ENCODE results near the gene GLCE.

DNA sequence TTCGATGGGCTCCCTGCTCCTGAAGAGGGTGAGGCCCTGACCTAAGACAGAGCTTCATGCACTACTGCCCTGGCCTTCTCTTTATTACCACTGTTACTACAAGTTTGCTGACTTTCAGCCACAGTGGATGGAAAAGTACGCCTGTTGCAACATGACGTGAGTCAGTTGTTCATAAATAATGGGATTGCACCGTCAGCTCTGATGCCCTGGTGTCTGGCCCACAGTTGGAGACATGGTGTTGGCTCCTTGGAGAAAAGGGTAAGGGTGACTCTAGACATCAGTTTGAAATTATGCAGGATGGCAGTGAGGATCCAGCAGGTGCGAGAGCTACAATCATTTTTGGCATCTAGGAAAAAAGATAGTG, 143.7 kb downstream of the GLCE start:
- TF ChIP-seq YY1 (IDR thresholded peaks at IDR 0.05; ENCODE audit: low read depth) (no peak), EP300 (IDR thresholded peaks at IDR 0.05; ENCODE audit: borderline replicate concordance) (no peak), FOXM1 (IDR thresholded peaks at IDR 0.05; ENCODE audit: borderline replicate concordance, low read depth) (no peak), CEBPB (IDR thresholded peaks at IDR 0.05) (no peak), TAF1 (IDR thresholded peaks at IDR 0.05; ENCODE audit: low read depth) (no peak), RAD21 (IDR thresholded peaks at IDR 0.05; ENCODE audit: low read depth) (no peak), CREB1 (IDR thresholded peaks at IDR 0.05; ENCODE audit: low read depth) (no peak), TCF12 (IDR thresholded peaks at IDR 0.05; ENCODE audit: low read depth) (no peak), NFIC (IDR thresholded peaks at IDR 0.05) (no peak), EGR1 (IDR thresholded peaks at IDR 0.05) (no peak), ZBTB7A (IDR thresholded peaks at IDR 0.05; ENCODE audit: low read depth) (no peak)
- TF ChIP-seq, protein P1, sequence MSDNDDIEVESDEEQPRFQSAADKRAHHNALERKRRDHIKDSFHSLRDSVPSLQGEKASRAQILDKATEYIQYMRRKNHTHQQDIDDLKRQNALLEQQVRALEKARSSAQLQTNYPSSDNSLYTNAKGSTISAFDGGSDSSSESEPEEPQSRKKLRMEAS (IDR thresholded peaks at IDR 0.05), result no peak
- TF ChIP-seq, protein P2, sequence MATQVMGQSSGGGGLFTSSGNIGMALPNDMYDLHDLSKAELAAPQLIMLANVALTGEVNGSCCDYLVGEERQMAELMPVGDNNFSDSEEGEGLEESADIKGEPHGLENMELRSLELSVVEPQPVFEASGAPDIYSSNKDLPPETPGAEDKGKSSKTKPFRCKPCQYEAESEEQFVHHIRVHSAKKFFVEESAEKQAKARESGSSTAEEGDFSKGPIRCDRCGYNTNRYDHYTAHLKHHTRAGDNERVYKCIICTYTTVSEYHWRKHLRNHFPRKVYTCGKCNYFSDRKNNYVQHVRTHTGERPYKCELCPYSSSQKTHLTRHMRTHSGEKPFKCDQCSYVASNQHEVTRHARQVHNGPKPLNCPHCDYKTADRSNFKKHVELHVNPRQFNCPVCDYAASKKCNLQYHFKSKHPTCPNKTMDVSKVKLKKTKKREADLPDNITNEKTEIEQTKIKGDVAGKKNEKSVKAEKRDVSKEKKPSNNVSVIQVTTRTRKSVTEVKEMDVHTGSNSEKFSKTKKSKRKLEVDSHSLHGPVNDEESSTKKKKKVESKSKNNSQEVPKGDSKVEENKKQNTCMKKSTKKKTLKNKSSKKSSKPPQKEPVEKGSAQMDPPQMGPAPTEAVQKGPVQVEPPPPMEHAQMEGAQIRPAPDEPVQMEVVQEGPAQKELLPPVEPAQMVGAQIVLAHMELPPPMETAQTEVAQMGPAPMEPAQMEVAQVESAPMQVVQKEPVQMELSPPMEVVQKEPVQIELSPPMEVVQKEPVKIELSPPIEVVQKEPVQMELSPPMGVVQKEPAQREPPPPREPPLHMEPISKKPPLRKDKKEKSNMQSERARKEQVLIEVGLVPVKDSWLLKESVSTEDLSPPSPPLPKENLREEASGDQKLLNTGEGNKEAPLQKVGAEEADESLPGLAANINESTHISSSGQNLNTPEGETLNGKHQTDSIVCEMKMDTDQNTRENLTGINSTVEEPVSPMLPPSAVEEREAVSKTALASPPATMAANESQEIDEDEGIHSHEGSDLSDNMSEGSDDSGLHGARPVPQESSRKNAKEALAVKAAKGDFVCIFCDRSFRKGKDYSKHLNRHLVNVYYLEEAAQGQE (IDR thresholded peaks at IDR 0.05; ENCODE audit: low read depth), result no peak
